HEK293T (cell line): Measurements from ENCODE around the gene PERP.

Experiments used
- ARNT ChIP-seq: fragments of 450-650 bp; IDR thresholded peaks from 2 replicates; pipeline ENCODE4 v1.6.1; 2017; ENCODE audit warnings: mild to moderate bottlenecking
- BHLHE40 ChIP-seq: fragments of 450-650 bp; IDR thresholded peaks from 2 replicates; pipeline ENCODE4 v1.6.1; 2016; ENCODE audit warnings: mild to moderate bottlenecking, moderate library complexity, borderline replicate concordance
- ELF4 ChIP-seq: fragments of 450-650 bp; IDR thresholded peaks from 2 replicates; pipeline ENCODE4 v1.6.1; 2017; ENCODE audit warnings: antibody characterized with exemption
- FOXA1 ChIP-seq: fragments of 450-650 bp; IDR thresholded peaks from 2 replicates; pipeline ENCODE4 v1.6.1; 2016; ENCODE audit warnings: mild to moderate bottlenecking
- FOXM1 ChIP-seq: fragments of 450-650 bp; IDR thresholded peaks from 2 replicates; pipeline ENCODE4 v1.6.1; 2017; ENCODE audit warnings: mild to moderate bottlenecking, borderline replicate concordance
- HDGF ChIP-seq: fragments of 450-650 bp; IDR thresholded peaks from 2 replicates; pipeline ENCODE4 v1.6.1; 2017; ENCODE audit warnings: antibody characterized with exemption, borderline replicate concordance
- SUZ12 ChIP-seq: fragments of 450-650 bp; IDR thresholded peaks from 2 replicates; pipeline ENCODE4 v1.6.1; 2016; ENCODE audit warnings: mild to moderate bottlenecking
- TARDBP ChIP-seq: fragments of 450-650 bp; IDR thresholded peaks from 2 replicates; pipeline ENCODE4 v1.6.1; 2016
- TF ChIP-seq, protein P1 (sequence below): fragments of 450-650 bp; IDR thresholded peaks from 2 replicates; pipeline ENCODE4 v1.6.1; 2016

DNA sequence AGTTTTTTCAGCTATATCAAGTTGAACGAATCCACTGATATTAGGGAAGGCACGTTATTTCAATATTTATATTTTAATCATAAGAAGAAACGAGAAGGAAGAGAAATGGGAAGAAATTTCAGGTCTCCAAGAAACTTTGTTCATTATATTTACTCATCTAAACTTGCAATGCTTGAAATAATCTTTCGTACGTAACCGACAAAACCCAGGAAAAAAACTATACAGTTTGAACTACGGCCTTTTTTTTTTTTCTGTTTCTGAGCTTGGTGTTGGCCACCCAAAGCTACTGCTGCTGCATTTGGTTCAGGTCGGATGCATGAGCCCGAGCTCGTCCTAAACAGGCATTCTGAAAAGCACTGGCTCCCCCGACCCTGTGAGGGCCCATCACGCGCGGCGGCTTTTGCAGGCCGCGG is 548 bp downstream of the PERP start:
- TF ChIP-seq ELF4 (no peak), SUZ12 (no peak), FOXA1 (no peak), FOXM1 (no peak), ARNT (no peak), TARDBP (no peak), HDGF (no peak), BHLHE40 (no peak)
- TF ChIP-seq, protein P1, sequence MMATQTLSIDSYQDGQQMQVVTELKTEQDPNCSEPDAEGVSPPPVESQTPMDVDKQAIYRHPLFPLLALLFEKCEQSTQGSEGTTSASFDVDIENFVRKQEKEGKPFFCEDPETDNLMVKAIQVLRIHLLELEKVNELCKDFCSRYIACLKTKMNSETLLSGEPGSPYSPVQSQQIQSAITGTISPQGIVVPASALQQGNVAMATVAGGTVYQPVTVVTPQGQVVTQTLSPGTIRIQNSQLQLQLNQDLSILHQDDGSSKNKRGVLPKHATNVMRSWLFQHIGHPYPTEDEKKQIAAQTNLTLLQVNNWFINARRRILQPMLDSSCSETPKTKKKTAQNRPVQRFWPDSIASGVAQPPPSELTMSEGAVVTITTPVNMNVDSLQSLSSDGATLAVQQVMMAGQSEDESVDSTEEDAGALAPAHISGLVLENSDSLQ: no peak
